PFSK-1 (cell line): ENCODE results near the gene SH3YL1.

Experiments
- FOXP2 ChIP-seq: optimal IDR thresholded peaks from 2 replicates; pipeline ENCODE3; 2011; ENCODE audit warnings: borderline replicate concordance, control low read depth, inconsistent platforms; ENCODE audit not compliant: insufficient read depth; ENCODE audit errors: extremely low read length, extremely low read depth
- POLR2AphosphoS5 ChIP-seq: IDR thresholded peaks from 2 replicates; pipeline ENCODE4 v1.6.1; 2012; ENCODE audit warnings: low read depth, mild to moderate bottlenecking, control low read depth, low read length, moderate library complexity
- SIN3A ChIP-seq: IDR thresholded peaks from 2 replicates; pipeline ENCODE4 v1.6.1; 2012; ENCODE audit warnings: mild to moderate bottlenecking, low read length, moderate library complexity, borderline replicate concordance; ENCODE audit not compliant: insufficient read depth
- TAF1 ChIP-seq: IDR thresholded peaks from 2 replicates; pipeline ENCODE4 v1.6.1; 2012; ENCODE audit warnings: low read length, control low read depth, borderline replicate concordance; ENCODE audit not compliant: insufficient read depth
- TF ChIP-seq, protein P1 (sequence below), 2 experiments: IDR thresholded peaks; 2 replicates each; pipeline versions ENCODE4 v1.6.1 to v1.8.0; 2011 to 2012; ENCODE audit warnings: low read depth in 2 of 2, low read length in 2 of 2, control low read depth in 1 of 2, inconsistent platforms in 1 of 2, mild to moderate bottlenecking in 1 of 2, moderate library complexity in 1 of 2; ENCODE audit not compliant: insufficient read depth in 1 of 2

The SH3YL1 gene

DNA sequence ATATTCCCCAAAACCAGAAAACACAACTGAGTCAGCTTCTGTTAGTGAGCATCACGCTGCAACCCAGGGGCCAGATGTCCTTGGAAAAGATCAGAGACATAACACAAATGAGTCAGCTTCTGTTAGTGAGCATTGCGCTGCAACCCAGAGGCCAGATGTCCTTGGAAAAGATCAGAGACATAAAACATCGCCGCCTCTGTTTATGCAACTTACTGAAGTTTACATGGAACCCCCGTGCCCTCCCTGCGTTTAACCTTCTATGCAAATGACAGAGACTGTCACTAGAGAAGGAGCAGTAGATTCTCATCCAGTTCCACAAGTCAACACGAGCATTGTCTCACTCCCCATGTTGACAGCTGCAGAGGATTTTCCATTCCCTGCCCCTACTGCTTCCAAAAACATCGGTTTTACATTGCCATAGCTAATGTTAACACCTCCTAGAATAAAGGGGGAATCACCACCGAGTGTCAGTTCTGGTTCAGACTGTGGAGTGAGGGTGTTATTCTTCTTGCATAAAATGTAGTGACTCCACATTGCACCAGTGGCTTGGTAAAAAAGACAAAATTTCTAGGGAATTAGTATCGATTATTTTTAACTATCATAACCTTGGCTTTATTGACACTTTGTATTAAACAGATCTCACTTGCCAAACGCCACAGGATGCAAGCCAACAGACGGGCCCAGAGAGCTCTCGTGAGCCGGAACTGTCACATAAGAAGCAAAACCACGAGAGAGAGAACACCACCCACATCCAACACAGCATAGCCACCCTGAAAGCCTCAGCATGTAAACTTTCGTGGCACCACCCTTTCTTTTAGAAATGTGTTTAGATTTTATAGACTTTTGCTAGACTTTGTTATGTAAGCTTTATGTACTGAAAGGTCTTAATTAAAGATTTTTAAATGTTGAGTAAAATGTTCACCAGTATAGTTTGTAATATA lies 87.7 kb downstream of the SH3YL1 start:
- TF ChIP-seq POLR2AphosphoS5 (no peak), TAF1 (no peak), FOXP2 (no peak), SIN3A (no peak)
- TF ChIP-seq, protein P1, sequence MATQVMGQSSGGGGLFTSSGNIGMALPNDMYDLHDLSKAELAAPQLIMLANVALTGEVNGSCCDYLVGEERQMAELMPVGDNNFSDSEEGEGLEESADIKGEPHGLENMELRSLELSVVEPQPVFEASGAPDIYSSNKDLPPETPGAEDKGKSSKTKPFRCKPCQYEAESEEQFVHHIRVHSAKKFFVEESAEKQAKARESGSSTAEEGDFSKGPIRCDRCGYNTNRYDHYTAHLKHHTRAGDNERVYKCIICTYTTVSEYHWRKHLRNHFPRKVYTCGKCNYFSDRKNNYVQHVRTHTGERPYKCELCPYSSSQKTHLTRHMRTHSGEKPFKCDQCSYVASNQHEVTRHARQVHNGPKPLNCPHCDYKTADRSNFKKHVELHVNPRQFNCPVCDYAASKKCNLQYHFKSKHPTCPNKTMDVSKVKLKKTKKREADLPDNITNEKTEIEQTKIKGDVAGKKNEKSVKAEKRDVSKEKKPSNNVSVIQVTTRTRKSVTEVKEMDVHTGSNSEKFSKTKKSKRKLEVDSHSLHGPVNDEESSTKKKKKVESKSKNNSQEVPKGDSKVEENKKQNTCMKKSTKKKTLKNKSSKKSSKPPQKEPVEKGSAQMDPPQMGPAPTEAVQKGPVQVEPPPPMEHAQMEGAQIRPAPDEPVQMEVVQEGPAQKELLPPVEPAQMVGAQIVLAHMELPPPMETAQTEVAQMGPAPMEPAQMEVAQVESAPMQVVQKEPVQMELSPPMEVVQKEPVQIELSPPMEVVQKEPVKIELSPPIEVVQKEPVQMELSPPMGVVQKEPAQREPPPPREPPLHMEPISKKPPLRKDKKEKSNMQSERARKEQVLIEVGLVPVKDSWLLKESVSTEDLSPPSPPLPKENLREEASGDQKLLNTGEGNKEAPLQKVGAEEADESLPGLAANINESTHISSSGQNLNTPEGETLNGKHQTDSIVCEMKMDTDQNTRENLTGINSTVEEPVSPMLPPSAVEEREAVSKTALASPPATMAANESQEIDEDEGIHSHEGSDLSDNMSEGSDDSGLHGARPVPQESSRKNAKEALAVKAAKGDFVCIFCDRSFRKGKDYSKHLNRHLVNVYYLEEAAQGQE (IDR thresholded peaks at IDR 0.05; ENCODE audit: insufficient read depth in 1 of 2, low read depth in 2 of 2, low read length in 2 of 2): no peak

DNA sequence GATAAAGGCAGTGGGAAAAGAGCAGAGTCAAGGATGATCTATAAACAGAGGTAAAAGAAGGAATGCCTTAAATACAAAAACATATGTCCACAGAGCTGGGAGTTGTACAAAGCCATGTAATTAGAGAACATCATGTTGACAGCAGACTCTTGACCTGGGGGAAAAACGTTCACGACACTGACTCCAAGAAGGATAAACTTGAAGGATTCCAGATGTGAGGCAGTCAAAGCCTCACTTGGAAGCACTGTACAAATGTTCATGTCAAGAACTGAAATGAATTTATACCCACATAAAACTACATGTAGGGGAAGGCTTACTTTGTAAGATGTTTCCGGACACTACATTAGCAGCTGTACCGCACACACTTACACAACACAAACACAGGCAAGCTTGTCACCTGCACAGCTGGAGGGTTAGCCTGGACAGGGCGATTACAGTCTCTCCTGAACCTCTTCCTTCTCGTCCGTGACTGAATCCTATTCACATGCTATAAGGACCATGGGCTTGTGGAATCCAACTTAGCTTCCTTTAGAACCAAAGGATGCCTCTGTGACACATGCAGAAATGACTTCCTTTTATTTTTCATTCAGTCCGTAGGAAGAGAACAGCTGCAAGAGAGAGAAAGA lies 88.6 kb downstream of the SH3YL1 start:
- no peak for TF ChIP-seq SIN3A
- TF ChIP-seq POLR2AphosphoS5: no peak

GRCh38 chr2:169741-170140 lies 94.1 kb downstream of the SH3YL1 start:
- TF ChIP-seq, protein P1 (IDR thresholded peaks at IDR 0.05; ENCODE audit: insufficient read depth in 1 of 2, low read depth in 2 of 2, low read length in 2 of 2): no peak
- no peak for TF ChIP-seq POLR2AphosphoS5
- TF ChIP-seq SIN3A: no peak
- no peak for TF ChIP-seq TAF1
- TF ChIP-seq FOXP2: no peak
